T follicular helper cell (primary cell): ENCODE measurements around the gene GPRC6A.

Experiments used
- DNase-seq: peaks from one replicate; pipeline ENCODE4 v3.0.0-alpha.2; 2020; ENCODE audit warnings: low read depth

Gene GPRC6A

GRCh38 chr6:116779573-116780164, 49.2 kb downstream of the GPRC6A start:
- DNase-seq = no peak

- no peak for DNase-seq
Observed at GRCh38 chr6:116773886-116774285, 55.0 kb downstream of the GPRC6A start.

- DNase-seq = no peak
Observed at GRCh38 chr6:116772450-116772849, 56.4 kb downstream of the GPRC6A start.

GRCh38 chr6:116767715-116768114, 61.2 kb downstream of the GPRC6A start:
- no peak for DNase-seq

DNA sequence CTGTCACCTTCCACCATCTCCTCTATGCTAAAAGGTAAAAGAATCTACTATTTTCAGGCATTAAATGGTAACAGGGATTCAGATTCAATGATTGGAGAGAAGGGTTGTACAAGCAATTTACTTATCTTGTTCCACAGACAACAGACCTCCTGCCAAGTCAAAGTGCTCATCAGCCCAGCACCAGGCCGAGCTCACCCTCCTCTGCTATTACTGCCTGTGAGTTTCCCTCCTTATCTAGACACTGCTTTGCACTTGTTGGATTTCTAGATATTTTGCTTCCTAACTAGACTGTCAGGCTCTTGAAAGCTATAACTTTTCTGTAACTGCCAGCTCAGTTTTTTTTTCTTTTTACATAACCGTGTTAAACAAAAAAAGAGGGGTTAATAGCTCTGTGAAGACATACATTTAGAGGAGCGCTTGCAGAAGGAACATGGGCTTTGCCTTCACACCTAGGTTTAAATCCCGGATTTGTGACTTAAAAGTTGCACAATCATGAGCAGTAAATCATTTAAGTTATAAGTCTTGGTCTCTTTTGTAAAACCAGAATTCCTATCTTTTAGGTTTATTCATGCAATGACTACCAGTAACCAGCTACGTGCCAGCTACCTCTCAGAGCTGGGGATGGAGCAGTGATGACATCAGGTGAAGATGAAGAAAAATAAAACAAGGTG, 62.2 kb downstream of the GPRC6A start:
- DNase-seq = no peak

GRCh38 chr6:116764961-116765841, 63.7 kb downstream of the GPRC6A start, which contains the start of gene FAM162B:
Gene FAM162B (minus strand): TSS chr6:116765719. CDS start chr6:116765576, 143 bp downstream.
- DNase-seq = no peak

- no peak for DNase-seq
Observed at GRCh38 chr6:116764629-116764960, 64.3 kb downstream of the GPRC6A start.

- DNase-seq = no peak
Observed at GRCh38 chr6:116763906-116764628, 64.8 kb downstream of the GPRC6A start.

GRCh38 chr6:116763048-116763447, 65.8 kb downstream of the GPRC6A start:
- DNase-seq = no peak

GRCh38 chr6:116762235-116762634, 66.6 kb downstream of the GPRC6A start:
- DNase-seq = no peak

DNA sequence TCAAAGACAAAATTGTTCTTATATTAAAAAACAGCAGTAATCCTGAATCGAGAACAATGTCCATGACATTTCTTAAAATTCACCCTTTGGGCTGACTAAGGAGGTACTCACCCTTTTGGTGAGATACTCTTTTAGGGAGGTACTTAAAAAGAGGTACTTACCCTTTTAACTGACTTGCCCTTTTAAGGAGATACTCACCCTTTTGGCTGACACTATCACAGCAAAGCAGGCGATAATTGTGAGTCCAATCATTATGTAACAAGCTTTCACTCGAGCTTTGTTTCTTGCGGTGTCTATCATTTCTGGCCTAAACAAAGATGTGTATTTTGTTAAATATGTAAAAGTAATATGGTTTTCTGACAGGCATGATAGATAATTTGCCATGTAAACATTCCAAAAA, 67.1 kb downstream of the GPRC6A start:
- DNase-seq = no peak

DNA sequence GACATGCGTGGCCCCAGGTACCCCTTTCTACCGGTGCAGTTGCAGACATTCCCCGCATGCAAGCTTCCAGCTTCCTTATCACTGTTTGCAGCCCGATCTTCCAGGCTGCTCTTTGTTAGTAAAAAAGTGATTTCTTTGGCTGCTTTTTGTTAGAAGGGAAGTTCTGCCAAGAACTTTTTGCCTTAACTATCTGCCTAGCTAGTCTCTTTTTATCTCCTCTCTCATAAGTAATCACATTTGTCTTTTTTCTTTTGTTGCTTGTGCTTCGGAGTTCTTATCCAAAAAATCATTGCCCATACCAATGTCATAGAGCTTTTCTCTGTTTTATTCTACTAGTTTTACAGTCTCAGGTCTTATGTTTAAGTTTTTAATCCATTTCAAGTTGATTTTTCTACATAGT, 83.7 kb downstream of the GPRC6A start:
- no peak for DNase-seq
